GM18907 (cell line): ENCODE data around the gene MCU.
"Not testable (repeated sequence)": the region's sequence is repeated elsewhere in the genome, so short reads cannot be mapped to it uniquely, and the experiment has no call there.

ENCODE experiments used
- ATAC-seq: cut with Tn5 transposase; IDR thresholded peaks from one replicate; pipeline ENCODE4 v1.9.1; 2021; ENCODE audit warnings: mild to moderate bottlenecking, moderate library complexity; ENCODE audit not compliant: unreplicated experiment

The MCU gene

GRCh38 chr10:72758930-72759329, 67.0 kb downstream of the MCU start:
- ATAC-seq: not testable (repeated sequence)

GRCh38 chr10:72759584-72759983, 67.6 kb downstream of the MCU start:
- no peak for ATAC-seq

GRCh38 chr10:72761498-72761897, 69.6 kb downstream of the MCU start:
- ATAC-seq: no peak

GRCh38 chr10:72762042-72762441, 70.1 kb downstream of the MCU start:
- no peak for ATAC-seq

- no peak for ATAC-seq
Measured at GRCh38 chr10:72763201-72763600, 71.3 kb downstream of the MCU start.

GRCh38 chr10:72764151-72764550, 72.2 kb downstream of the MCU start:
- no peak for ATAC-seq

GRCh38 chr10:72765051-72765745, 73.3 kb downstream of the MCU start:
- no peak for ATAC-seq

GRCh38 chr10:72771195-72771594, 79.3 kb downstream of the MCU start:
- not testable (repeated sequence) for ATAC-seq

- no peak for ATAC-seq
Measured at GRCh38 chr10:72772031-72772430, 80.1 kb downstream of the MCU start.

- no peak for ATAC-seq
Measured at GRCh38 chr10:72779874-72780273, 87.9 kb downstream of the MCU start.

GRCh38 chr10:72782649-72783330, 90.8 kb downstream of the MCU start:
- no peak for ATAC-seq

- no peak for ATAC-seq
Measured at GRCh38 chr10:72783410-72783833, 91.5 kb downstream of the MCU start.

- ATAC-seq: no peak
Measured at GRCh38 chr10:72784551-72785351, 92.8 kb downstream of the MCU start.

GRCh38 chr10:72785409-72785808, 93.5 kb downstream of the MCU start:
- ATAC-seq: no peak

GRCh38 chr10:72790216-72790990, 98.5 kb downstream of the MCU start:
- no peak for ATAC-seq

- ATAC-seq: no peak
Measured at GRCh38 chr10:72792288-72792687, 100.3 kb downstream of the MCU start.

GRCh38 chr10:72793752-72794151, 101.8 kb downstream of the MCU start:
- ATAC-seq: no peak

- ATAC-seq: no peak
Measured at GRCh38 chr10:72794260-72794659, 102.3 kb downstream of the MCU start.

- no peak for ATAC-seq
Measured at GRCh38 chr10:72796042-72796441, 104.1 kb downstream of the MCU start.

GRCh38 chr10:72796538-72796937, 104.6 kb downstream of the MCU start:
- no peak for ATAC-seq
